Measurements from ENCODE around the gene TUBG2. TPM values are rescaled to one million over a fixed set of nuclear protein-coding genes. Genes with fewer than 3 reads are reported as not detected.
A peak's percentile ranks its signal among the peaks of the same experiment; 100 is the strongest.

Gene TUBG2
- total and polyA plus RNA-seq, 10 of the 15 experiments (the other 5 are each of a cell fraction or from before 2014, with no cell fraction given): 1.2 to 12.5 (median 8.9) TPM

DNA sequence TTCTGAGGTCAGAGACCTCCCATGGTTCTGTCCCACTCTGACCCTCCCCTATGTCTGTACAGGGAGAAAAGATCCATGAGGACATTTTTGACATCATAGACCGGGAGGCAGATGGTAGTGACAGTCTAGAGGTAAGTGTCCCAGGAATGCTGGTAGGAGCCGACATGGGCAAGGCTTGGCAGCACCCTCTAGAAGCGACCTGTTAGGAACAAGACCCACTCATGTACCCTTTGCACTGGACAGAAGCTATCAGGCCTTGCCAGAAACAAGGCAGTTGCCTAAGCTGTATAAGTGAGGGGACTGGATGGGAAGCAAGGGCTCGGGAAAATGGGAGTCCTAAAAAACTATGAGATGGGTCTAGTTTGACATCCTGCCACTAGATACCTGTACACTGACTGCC lies 47.1 kb upstream of the TUBG2 start:
- H2AFZ ChIP-seq (ENCODE audit: control insufficient read depth, low read depth, low read length): no peak overlapping the region
- FAIRE-seq: no peak
- ChIA-PET SMC1A (ENCODE audit: uncharacterized antibody, unreplicated experiment) (interaction anchor here (0.8 kb wide), 1 partner anchor 13 kb away, joined by 3 read pairs; no protein-coding TSS in a partner anchor), CTCF (interaction anchor here (0.6 to 1.7 kb wide), 4 partner anchors 10 to 69 kb away, joined by 3 to 8 read pairs (median 4); partner anchors contain the start of gene PSMC3IP), RAD21 (ENCODE audit: unreplicated experiment) (interaction anchor here (0.6 kb wide), 1 partner anchor 19 kb away, joined by 3 read pairs; no protein-coding TSS in a partner anchor), POLR2A (interaction anchor here (5.3 kb wide), 1 partner anchor 66 kb away, joined by 70 read pairs; the partner anchor contains the start of genes CCR10 and PLEKHH3)
- no peak overlapping the region for H3K4me3 ChIP-seq
- DNase-seq (ENCODE audit: low read depth, low spot score): no peak
- no peaks in the 10 kb centered on the region for H3K9me3 ChIP-seq (replicated peaks; ENCODE audit: control insufficient read depth, insufficient read depth, low read length)
- H3K79me2 ChIP-seq (ENCODE audit: control insufficient read depth, insufficient read depth, low read length): peaks cover 35% of the 10 kb centered on the region
- peaks cover 9 to 22% of the 10 kb centered on the region in 2 experiments for H3K36me3 ChIP-seq (ENCODE audit: control insufficient read depth in 2 of 2, insufficient read depth in 2 of 2, low read length in 1 of 2)
- H3K27me3 ChIP-seq (replicated peaks in 1 of 2; ENCODE audit: control insufficient read depth in 2 of 2, insufficient read depth in 2 of 2, low read length in 1 of 2): no peaks in the 10 kb centered on the region
- in situ Hi-C loops (cut with MboI) (loop anchor here (25.0 kb wide), 1 partner anchor 600 kb away; the partner anchor contains the start of gene TMEM106A), intact Hi-C loops (cut with micrococcal nuclease; ENCODE audit: unreplicated experiment) (no loop called here)
- no peak overlapping the region for H3K4me2 ChIP-seq (ENCODE audit: control insufficient read depth, insufficient read depth)
- H3K27ac ChIP-seq (ENCODE audit: control insufficient read depth, insufficient read depth): no peak overlapping the region
- H3K9ac ChIP-seq (ENCODE audit: control insufficient read depth, insufficient read depth, low read length): no peak overlapping the region
- WGBS (ENCODE audit: insufficient coverage, insufficient replicate concordance, low lambda C conversion rate, missing lambda C conversion rate): 100% methylated on average over 4 of the region's 4 CpGs
- H3K4me1 ChIP-seq (ENCODE audit: control insufficient read depth, insufficient read depth, low read length): no peaks in the 10 kb centered on the region; the same call in 1 of the 2 replicates
- TSS peak; percentile 49 for BruUV-seq (replicated peaks)
- H4K20me1 ChIP-seq (ENCODE audit: control insufficient read depth, insufficient read depth): no peaks in the 10 kb centered on the region
- ATAC-seq: no peak
- TF ChIP-seq PAX8 (IDR thresholded peaks at IDR 0.05) (no peak), EED (IDR thresholded peaks at IDR 0.05; ENCODE audit: low read depth) (no peak), FOXK2 (IDR thresholded peaks at IDR 0.05) (no peak), ZSCAN29 (IDR thresholded peaks at IDR 0.05) (no peak), KLF5 (IDR thresholded peaks at IDR 0.05; ENCODE audit: partially characterized antibody) (no peak), CBX5 (IDR thresholded peaks at IDR 0.05; ENCODE audit: low read depth) (no peak), NFYB (IDR thresholded peaks at IDR 0.05; ENCODE audit: insufficient read depth, low read depth, low read length) (no peak), JUNB (IDR thresholded peaks at IDR 0.05) (no peak), IKZF1 (conservative IDR thresholded peaks at IDR 0.05) (no peak), CHD4 (IDR thresholded peaks at IDR 0.05) (no peak), SIX5 (IDR thresholded peaks at IDR 0.05; ENCODE audit: low read depth, low read length, severe bottlenecking) (no peak), TARDBP (IDR thresholded peaks at IDR 0.05; ENCODE audit: borderline replicate concordance) (no peak)
- TF ChIP-seq, protein P1, sequence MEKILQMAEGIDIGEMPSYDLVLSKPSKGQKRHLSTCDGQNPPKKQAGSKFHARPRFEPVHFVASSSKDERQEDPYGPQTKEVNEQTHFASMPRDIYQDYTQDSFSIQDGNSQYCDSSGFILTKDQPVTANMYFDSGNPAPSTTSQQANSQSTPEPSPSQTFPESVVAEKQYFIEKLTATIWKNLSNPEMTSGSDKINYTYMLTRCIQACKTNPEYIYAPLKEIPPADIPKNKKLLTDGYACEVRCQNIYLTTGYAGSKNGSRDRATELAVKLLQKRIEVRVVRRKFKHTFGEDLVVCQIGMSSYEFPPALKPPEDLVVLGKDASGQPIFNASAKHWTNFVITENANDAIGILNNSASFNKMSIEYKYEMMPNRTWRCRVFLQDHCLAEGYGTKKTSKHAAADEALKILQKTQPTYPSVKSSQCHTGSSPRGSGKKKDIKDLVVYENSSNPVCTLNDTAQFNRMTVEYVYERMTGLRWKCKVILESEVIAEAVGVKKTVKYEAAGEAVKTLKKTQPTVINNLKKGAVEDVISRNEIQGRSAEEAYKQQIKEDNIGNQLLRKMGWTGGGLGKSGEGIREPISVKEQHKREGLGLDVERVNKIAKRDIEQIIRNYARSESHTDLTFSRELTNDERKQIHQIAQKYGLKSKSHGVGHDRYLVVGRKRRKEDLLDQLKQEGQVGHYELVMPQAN (conservative IDR thresholded peaks at IDR 0.05): no peak
- TF ChIP-seq, protein P2, sequence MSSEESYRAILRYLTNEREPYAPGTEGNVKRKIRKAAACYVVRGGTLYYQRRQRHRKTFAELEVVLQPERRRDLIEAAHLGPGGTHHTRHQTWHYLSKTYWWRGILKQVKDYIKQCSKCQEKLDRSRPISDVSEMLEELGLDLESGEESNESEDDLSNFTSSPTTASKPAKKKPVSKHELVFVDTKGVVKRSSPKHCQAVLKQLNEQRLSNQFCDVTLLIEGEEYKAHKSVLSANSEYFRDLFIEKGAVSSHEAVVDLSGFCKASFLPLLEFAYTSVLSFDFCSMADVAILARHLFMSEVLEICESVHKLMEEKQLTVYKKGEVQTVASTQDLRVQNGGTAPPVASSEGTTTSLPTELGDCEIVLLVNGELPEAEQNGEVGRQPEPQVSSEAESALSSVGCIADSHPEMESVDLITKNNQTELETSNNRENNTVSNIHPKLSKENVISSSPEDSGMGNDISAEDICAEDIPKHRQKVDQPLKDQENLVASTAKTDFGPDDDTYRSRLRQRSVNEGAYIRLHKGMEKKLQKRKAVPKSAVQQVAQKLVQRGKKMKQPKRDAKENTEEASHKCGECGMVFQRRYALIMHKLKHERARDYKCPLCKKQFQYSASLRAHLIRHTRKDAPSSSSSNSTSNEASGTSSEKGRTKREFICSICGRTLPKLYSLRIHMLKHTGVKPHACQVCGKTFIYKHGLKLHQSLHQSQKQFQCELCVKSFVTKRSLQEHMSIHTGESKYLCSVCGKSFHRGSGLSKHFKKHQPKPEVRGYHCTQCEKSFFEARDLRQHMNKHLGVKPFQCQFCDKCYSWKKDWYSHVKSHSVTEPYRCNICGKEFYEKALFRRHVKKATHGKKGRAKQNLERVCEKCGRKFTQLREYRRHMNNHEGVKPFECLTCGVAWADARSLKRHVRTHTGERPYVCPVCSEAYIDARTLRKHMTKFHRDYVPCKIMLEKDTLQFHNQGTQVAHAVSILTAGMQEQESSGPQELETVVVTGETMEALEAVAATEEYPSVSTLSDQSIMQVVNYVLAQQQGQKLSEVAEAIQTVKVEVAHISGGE (CRISPR knock-in tag; IDR thresholded peaks at IDR 0.05): no peak
- TF ChIP-seq, protein P3, sequence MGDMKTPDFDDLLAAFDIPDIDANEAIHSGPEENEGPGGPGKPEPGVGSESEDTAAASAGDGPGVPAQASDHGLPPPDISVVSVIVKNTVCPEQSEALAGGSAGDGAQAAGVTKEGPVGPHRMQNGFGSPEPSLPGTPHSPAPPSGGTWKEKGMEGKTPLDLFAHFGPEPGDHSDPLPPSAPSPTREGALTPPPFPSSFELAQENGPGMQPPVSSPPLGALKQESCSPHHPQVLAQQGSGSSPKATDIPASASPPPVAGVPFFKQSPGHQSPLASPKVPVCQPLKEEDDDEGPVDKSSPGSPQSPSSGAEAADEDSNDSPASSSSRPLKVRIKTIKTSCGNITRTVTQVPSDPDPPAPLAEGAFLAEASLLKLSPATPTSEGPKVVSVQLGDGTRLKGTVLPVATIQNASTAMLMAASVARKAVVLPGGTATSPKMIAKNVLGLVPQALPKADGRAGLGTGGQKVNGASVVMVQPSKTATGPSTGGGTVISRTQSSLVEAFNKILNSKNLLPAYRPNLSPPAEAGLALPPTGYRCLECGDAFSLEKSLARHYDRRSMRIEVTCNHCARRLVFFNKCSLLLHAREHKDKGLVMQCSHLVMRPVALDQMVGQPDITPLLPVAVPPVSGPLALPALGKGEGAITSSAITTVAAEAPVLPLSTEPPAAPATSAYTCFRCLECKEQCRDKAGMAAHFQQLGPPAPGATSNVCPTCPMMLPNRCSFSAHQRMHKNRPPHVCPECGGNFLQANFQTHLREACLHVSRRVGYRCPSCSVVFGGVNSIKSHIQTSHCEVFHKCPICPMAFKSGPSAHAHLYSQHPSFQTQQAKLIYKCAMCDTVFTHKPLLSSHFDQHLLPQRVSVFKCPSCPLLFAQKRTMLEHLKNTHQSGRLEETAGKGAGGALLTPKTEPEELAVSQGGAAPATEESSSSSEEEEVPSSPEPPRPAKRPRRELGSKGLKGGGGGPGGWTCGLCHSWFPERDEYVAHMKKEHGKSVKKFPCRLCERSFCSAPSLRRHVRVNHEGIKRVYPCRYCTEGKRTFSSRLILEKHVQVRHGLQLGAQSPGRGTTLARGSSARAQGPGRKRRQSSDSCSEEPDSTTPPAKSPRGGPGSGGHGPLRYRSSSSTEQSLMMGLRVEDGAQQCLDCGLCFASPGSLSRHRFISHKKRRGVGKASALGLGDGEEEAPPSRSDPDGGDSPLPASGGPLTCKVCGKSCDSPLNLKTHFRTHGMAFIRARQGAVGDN (IDR thresholded peaks at IDR 0.05): no peak
- TF ChIP-seq, protein P4, sequence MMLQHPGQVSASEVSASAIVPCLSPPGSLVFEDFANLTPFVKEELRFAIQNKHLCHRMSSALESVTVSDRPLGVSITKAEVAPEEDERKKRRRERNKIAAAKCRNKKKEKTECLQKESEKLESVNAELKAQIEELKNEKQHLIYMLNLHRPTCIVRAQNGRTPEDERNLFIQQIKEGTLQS (IDR thresholded peaks at IDR 0.05; ENCODE audit: borderline replicate concordance, extremely low read depth, low read depth, low read length): no peak
